ENCODE results near the gene VCAN. TPM values are rescaled to one million over a fixed set of nuclear protein-coding genes. Genes with fewer than 3 reads are reported as not detected.

VCAN gene
- total RNA-seq, 1 donor from 2014 or later: 333 TPM

DNA sequence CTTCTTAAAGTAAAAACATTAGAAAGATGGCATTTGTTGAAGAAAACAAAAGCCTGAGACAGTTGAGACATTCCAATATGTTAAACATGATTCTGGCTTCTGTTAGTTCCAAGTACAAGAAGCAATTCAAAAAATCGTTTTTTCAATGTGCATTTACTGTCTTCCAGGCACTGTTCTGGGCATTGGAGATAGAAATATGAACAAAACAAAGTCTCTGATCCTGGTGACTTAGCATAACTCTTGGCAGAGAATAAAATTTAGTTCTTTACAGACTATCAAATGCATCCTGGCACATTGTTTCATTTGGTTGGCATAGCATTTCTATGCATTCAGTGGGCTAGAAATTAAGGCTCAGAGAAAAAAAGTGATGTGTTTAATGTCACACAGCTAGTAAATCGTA lies 77.5 kb downstream of the VCAN start:
- Histone ChIP-seq H3K9me3 (no peaks in the 10 kb centered on the region), H3K4me3 (no peak overlapping the region), H3K4me1 (peaks cover 0 to 20% of the 10 kb centered on the region in 2 donors), H3K27me3 (no peaks in the 10 kb centered on the region), H3K27ac (peak overlapping the region; percentile 26 to 31), H3K36me3 (peaks cover 4 to 10% of the 10 kb centered on the region in 2 donors)
- DNase-seq (ENCODE audit: low spot score in 2 of 2): no peak
- TF ChIP-seq, protein P1, sequence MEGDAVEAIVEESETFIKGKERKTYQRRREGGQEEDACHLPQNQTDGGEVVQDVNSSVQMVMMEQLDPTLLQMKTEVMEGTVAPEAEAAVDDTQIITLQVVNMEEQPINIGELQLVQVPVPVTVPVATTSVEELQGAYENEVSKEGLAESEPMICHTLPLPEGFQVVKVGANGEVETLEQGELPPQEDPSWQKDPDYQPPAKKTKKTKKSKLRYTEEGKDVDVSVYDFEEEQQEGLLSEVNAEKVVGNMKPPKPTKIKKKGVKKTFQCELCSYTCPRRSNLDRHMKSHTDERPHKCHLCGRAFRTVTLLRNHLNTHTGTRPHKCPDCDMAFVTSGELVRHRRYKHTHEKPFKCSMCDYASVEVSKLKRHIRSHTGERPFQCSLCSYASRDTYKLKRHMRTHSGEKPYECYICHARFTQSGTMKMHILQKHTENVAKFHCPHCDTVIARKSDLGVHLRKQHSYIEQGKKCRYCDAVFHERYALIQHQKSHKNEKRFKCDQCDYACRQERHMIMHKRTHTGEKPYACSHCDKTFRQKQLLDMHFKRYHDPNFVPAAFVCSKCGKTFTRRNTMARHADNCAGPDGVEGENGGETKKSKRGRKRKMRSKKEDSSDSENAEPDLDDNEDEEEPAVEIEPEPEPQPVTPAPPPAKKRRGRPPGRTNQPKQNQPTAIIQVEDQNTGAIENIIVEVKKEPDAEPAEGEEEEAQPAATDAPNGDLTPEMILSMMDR (IDR thresholded peaks at IDR 0.05): no peak
- intact Hi-C loops (cut with DNase I): no loop called here

DNA sequence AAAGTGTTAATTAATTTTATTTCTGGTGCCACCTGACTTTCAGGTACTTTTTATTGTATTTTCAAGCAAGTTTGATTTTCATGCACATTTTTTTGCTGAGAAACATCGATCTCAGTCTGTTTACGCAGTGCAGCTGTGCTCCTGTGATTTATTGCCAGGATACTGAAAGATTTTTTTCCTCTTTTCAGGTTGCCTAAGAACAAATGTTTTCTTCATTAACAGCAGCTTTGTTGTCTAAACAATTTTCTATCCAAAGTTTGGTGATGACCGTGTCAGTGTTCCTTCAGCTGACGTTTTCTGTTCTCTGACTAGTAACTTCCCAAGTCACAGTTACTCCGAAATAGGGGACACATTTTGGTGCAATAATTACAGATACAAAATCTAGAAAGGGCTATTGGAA lies 78.1 kb downstream of the VCAN start:
- Histone ChIP-seq H3K4me3 (no peak overlapping the region), H3K36me3 (peaks cover 4 to 10% of the 10 kb centered on the region in 2 donors), H3K9me3 (no peaks in the 10 kb centered on the region), H3K27ac (peak overlapping the region; percentile 26 to 31), H3K4me1 (peaks cover 0 to 22% of the 10 kb centered on the region in 2 donors), H3K27me3 (no peaks in the 10 kb centered on the region)
- intact Hi-C loops (cut with DNase I): loop anchor here (10.0 kb wide), 2 partner anchors 835 to 995 kb away; partner anchors contain the start of gene EDIL3
- TF ChIP-seq, protein P1 (IDR thresholded peaks at IDR 0.05): no peak
- DNase-seq (ENCODE audit: low spot score in 2 of 2): no peak

DNA sequence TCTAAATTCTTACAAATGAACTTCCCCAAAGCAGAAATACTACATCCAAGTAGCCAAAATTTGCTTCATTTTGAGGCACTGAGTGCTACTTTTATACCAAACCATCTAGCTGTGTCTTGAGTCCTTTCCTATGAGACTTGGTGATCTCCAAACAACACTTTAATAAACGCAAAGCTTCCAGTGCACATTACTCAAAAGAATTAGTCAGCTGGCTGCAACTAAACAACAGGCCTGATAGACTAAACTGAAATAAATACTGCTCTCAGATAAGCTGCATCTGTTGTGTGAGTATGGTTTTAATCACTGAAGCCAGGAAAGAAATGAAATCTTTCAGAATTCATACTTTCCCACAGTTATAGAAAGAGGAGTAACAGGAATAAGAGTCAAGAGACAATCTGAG lies 80.3 kb downstream of the VCAN start:
- H3K9me3 ChIP-seq: no peaks in the 10 kb centered on the region
- TF ChIP-seq, protein P1 (IDR thresholded peaks at IDR 0.05): no peak
- H3K27ac ChIP-seq: peak overlapping the region; percentile 75 to 82
- H3K36me3 ChIP-seq: peaks cover 2 to 9% of the 10 kb centered on the region in 2 donors
- intact Hi-C loops (cut with DNase I): loop anchor here (10.0 kb wide), 2 partner anchors 833 to 997 kb away; partner anchors contain the start of gene EDIL3
- H3K4me3 ChIP-seq: no peak overlapping the region
- peaks cover 0 to 36% of the 10 kb centered on the region in 2 donors for H3K4me1 ChIP-seq
- no peaks in the 10 kb centered on the region for H3K27me3 ChIP-seq
- no peak for DNase-seq (ENCODE audit: low spot score in 2 of 2)

DNA sequence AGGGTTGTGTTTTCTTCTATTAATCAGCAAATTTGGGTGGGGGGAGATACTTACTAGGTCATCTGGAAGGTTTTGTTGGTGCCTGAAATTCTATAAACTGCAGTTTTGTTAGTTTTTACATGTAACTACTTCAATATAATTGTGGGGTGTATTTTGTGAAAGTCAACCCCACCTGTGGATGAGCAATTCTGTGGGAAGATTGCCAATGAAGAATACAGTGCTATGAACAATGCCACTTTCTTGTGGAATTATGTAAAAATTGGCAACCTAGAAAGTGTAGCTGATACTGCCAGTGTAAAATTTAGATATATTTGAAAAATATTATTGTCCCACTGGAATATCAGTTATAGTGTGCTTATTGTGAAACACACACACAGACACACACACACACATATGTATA lies 80.7 kb downstream of the VCAN start:
- H3K4me1 ChIP-seq: peaks cover 0 to 41% of the 10 kb centered on the region in 2 donors
- no peak overlapping the region for H3K4me3 ChIP-seq
- TF ChIP-seq, protein P1 (IDR thresholded peaks at IDR 0.05): no peak
- DNase-seq (ENCODE audit: low spot score in 2 of 2): no peak
- no peaks in the 10 kb centered on the region for H3K9me3 ChIP-seq
- intact Hi-C loops (cut with DNase I): loop anchor here (10.0 kb wide), 2 partner anchors 833 to 997 kb away; partner anchors contain the start of gene EDIL3
- H3K27ac ChIP-seq: peak overlapping the region; percentile 75 to 82
- H3K27me3 ChIP-seq: no peaks in the 10 kb centered on the region
- peaks cover 2 to 9% of the 10 kb centered on the region in 2 donors for H3K36me3 ChIP-seq

DNA sequence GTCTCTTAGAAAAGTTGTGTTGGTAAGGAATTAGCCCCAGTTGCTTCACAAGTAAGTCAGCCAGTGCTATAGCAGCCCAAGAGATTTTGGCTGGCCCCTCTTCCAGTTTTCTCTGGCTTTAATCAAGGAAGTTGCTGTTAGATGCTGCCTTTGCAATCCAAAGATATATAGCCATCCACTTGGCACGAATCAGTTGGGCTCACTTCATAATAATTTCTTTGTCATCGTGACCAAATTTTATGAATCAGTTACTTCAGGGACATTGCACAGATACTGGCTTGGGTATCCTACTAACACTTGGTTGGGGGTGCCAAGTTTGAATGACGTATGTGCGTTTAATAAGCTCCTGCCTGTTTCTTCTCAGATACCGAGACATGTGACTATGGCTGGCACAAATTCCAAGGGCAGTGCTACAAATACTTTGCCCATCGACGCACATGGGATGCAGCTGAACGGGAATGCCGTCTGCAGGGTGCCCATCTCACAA lies 81.5 kb downstream of the VCAN start:
- no peaks in the 10 kb centered on the region for H3K27me3 ChIP-seq
- no peaks in the 10 kb centered on the region for H3K9me3 ChIP-seq
- TF ChIP-seq, protein P1 (IDR thresholded peaks at IDR 0.05): no peak
- peaks cover 0 to 42% of the 10 kb centered on the region in 2 donors for H3K4me1 ChIP-seq
- no peak overlapping the region for H3K4me3 ChIP-seq
- peaks cover 2 to 9% of the 10 kb centered on the region in 2 donors for H3K36me3 ChIP-seq
- intact Hi-C loops (cut with DNase I): loop anchor here (10.0 kb wide), 2 partner anchors 832 to 998 kb away; partner anchors contain the start of gene EDIL3
- peak; percentile 18 to 92 for DNase-seq (ENCODE audit: low spot score in 2 of 2)
- H3K27ac ChIP-seq: peak overlapping the region; percentile 75 to 82

All from ascending aorta (tissue), 2 donors.